Muscle of leg (tissue), 9 donors: ENCODE measurements around the gene GOT1. TPM values are rescaled to one million over a fixed set of nuclear protein-coding genes. Genes with fewer than 3 reads are reported as not detected.

Experiments used
- polyA plus RNA-seq, 8 donors: library from polyadenylated mRNA; unstranded; fragments of 120-200 nt; gene quantifications; one replicate each; pipeline versions ENCODE4 v1.2.1 to v1.2.3, GENCODE V29; 2013; ENCODE audit warnings: inconsistent platforms in 1 of 8, low replicate concordance in 1 of 8; ENCODE audit not compliant: insufficient read length in 8 of 8, insufficient read depth in 1 of 8
- total RNA-seq: library from RNA; stranded (reverse); fragments of 120-200 nt; gene quantifications from one replicate; pipeline ENCODE4 v1.2.4, GENCODE V29; 2013

Gene GOT1
- total and polyA plus RNA-seq, 9 donors = 26.7 to 48.3 (median 42.9) TPM

Other genes starting within 250 kb of the GOT1 start
- 0.04 TPM for gene HPSE2, start 194.8 kb downstream of the GOT1 start, total RNA-seq
- gene HPSE2, start 194.8 kb downstream of the GOT1 start, polyA plus RNA-seq = under 1 TPM in 6 of 8 donors, not detected in 2; 0.04 to 0.57 (median 0.16) TPM
- gene CNNM1, start 101.3 kb downstream of the GOT1 start, total RNA-seq = 0.04 TPM
- under 1 TPM in 5 of 8 donors, not detected in 3; 0.03 to 0.09 (median 0.06) TPM for gene CNNM1, start 101.3 kb downstream of the GOT1 start, polyA plus RNA-seq
- 0.62 TPM for gene NKX2-3, start 102.3 kb upstream of the GOT1 start, total RNA-seq
- gene NKX2-3, start 102.3 kb upstream of the GOT1 start, polyA plus RNA-seq = 1 to 10 TPM in 3 of 8 donors, under 1 TPM in 5; 0.11 to 2.0 (median 0.80) TPM
- 25.7 TPM for gene SLC25A28, start 189.8 kb upstream of the GOT1 start, total RNA-seq
- gene SLC25A28, start 189.8 kb upstream of the GOT1 start, polyA plus RNA-seq = 10 to 100 TPM; 23.6 to 38.9 (median 31.1) TPM
- gene ENTPD7, start 228.9 kb upstream of the GOT1 start, total RNA-seq = 4.8 TPM
- gene ENTPD7, start 228.9 kb upstream of the GOT1 start, polyA plus RNA-seq = 1 to 10 TPM; 3.4 to 4.9 (median 4.2) TPM